Activated CD8-positive, alpha-beta T cell treated with anti-CD3 and anti-CD28 coated beads for 36 hours (primary cell): ENCODE data around the gene SEMA4A. TPM values are rescaled to one million over a fixed set of nuclear protein-coding genes. Genes with fewer than 3 reads are reported as not detected.

Source experiments
- ATAC-seq: fragments of 200-7000 bp; cut with Tn5 transposase; one replicate; pipeline ENCODE4 v1.10.0; 2021; ENCODE audit warnings: mild to moderate bottlenecking, moderate library complexity
- CTCF ChIA-PET: fragments of 350-600 bp; sonication (Branson Sonifier 250); formaldehyde crosslinking; loops from one replicate; lab custom pipeline; 2021; ENCODE audit warnings: antibody characterized with exemption; lab: Charles Lee
- POLR2A ChIA-PET: fragments of 350-600 bp; sonication (Branson Sonifier 250); formaldehyde crosslinking; loops from one replicate; lab custom pipeline; 2021; ENCODE audit warnings: antibody characterized with exemption; lab: Charles Lee
- DNase-seq: peaks from one replicate; pipeline ENCODE4 v3.0.0-alpha.2; 2020
- H3K27ac Mint-ChIP-seq: one replicate; pipeline ENCODE4 v1.8.0; 2021; ENCODE audit warnings: mild to moderate bottlenecking, mixed read lengths
- H3K27me3 Mint-ChIP-seq: one replicate; pipeline ENCODE4 v1.8.0; 2021; ENCODE audit warnings: mixed read lengths
- H3K36me3 Mint-ChIP-seq: one replicate; pipeline ENCODE4 v1.8.0; 2021; ENCODE audit warnings: low read depth, mixed read lengths
- H3K4me1 Mint-ChIP-seq: one replicate; pipeline ENCODE4 v1.8.0; 2021; ENCODE audit warnings: low read depth, mixed read lengths
- H3K4me3 Mint-ChIP-seq: one replicate; pipeline ENCODE4 v1.8.0; 2021; ENCODE audit warnings: mild to moderate bottlenecking, moderate library complexity, mixed read lengths
- H3K9me3 Mint-ChIP-seq: one replicate; pipeline ENCODE4 v1.8.0; 2021; ENCODE audit warnings: mixed read lengths
- intact Hi-C: fragments of 100-400 bp; cut with micrococcal nuclease; formaldehyde crosslinking; loops from one replicate; pipeline ENCODE4 v1.10.0; 2022
- total RNA-seq, 2 experiments: library from RNA; stranded (reverse); gene quantifications; one replicate each; pipeline ENCODE4 v1.2.3, GENCODE V29; 2021
- TF ChIP-seq, protein P1 (sequence below): fragments of 200-600 bp; IDR thresholded peaks from one replicate; pipeline ENCODE4 v1.8.0; 2022; ENCODE audit warnings: antibody characterized with exemption, mild to moderate bottlenecking

The SEMA4A gene
- total RNA-seq, 2 experiments from 2014 or later = 23.8 to 24.7 TPM

DNA sequence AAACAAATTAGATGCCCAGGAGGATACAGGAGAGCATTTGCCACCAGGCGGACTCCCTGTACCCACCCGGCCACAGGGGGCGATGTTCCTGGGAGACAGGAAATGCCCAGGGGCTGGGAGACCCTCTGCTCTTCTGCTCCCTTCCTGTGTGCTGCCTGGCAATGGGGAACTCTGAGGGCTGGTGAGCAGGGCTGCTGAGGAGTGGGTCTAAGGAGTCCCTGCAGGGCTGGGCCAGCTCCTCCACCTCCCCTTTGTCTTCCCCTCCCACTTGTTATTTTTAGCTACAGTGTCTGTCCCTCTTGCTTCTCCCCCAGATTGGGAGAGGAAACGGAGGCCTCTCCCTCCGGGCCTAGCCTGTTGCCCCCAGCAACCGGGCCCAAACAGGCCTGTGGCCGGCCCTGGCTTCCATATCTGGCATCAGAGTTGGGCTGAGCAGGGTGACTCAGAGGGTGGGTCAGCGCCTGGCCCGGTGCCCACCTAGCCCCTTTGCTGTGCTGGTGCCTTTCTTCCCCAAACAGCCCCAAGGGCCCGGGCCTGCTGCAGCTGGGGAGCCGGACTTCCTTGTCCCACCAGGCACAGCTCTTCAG, 27.2 kb upstream of the SEMA4A start:
- POLR2A ChIA-PET = interaction anchor here (0.9 to 7.1 kb wide), 11 partner anchors 9 to 145 kb away, joined by 3 to 151 read pairs (median 5); partner anchors contain the start of genes LMNA and MEX3A
- H3K9me3 Mint-ChIP-seq = no peaks in the 10 kb centered on the region
- peaks cover 1% of the 10 kb centered on the region for H3K36me3 Mint-ChIP-seq
- TF ChIP-seq, protein P1, sequence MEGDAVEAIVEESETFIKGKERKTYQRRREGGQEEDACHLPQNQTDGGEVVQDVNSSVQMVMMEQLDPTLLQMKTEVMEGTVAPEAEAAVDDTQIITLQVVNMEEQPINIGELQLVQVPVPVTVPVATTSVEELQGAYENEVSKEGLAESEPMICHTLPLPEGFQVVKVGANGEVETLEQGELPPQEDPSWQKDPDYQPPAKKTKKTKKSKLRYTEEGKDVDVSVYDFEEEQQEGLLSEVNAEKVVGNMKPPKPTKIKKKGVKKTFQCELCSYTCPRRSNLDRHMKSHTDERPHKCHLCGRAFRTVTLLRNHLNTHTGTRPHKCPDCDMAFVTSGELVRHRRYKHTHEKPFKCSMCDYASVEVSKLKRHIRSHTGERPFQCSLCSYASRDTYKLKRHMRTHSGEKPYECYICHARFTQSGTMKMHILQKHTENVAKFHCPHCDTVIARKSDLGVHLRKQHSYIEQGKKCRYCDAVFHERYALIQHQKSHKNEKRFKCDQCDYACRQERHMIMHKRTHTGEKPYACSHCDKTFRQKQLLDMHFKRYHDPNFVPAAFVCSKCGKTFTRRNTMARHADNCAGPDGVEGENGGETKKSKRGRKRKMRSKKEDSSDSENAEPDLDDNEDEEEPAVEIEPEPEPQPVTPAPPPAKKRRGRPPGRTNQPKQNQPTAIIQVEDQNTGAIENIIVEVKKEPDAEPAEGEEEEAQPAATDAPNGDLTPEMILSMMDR = peak; percentile 52
- CTCF ChIA-PET = interaction anchor here (1.2 to 14.1 kb wide), 6 partner anchors 10 to 168 kb away, joined by 3 to 772 read pairs (median 63); partner anchors contain the start of genes LMNA and MEX3A
- H3K4me3 Mint-ChIP-seq = peak overlapping the region; percentile 11
- peak; percentile 78 for DNase-seq
- peaks cover 4% of the 10 kb centered on the region for H3K27me3 Mint-ChIP-seq
- H3K27ac Mint-ChIP-seq = peak overlapping the region; percentile 64
- ATAC-seq = peak; percentile 29
- H3K4me1 Mint-ChIP-seq = peaks cover 72% of the 10 kb centered on the region
- intact Hi-C loops = no loop called here

DNA sequence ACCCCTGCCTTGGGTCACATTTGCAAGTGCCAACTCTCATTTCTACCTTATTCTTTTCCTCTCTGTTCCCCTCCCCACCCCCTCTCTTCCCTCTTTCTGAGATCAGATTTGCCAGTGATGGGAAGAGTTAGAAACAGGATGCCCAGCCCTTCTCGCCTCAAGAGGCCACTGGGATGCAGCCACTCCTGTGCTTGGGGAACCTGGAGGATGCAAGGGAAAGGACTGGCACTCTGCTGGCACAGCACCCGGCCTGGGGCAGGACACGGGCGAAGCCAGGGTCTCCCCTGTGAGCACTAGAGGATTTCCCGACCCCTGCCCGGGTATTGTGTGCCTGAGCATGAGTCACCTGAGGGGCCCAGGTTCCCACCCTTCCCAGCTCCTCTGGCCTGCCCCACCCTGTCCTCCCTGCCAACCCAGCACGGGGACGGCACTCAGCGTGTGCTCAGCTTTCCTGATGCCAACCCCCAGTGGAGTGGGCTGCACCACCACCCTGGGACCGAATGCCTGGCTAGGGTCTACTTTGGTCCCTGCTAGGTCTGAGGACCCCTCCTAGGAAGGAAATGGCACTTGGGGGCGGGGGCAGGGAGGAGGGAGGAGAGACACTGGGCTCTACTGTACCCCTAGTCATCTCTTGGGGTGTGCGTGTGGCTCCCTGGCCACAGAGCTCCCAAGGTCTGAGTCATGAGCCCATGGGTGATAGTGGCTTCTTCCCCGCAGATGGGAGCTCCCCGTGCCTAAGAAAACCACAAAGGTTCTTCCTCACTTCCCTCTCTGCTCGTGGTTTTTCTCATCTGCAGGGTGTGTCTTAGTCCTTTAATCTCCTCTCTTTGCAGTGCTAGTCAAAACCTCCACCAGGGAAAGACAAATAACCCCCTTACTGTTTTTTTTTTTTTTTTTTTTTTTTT, 26.5 kb upstream of the SEMA4A start:
- H3K36me3 Mint-ChIP-seq = no peaks in the 10 kb centered on the region
- CTCF ChIA-PET = interaction anchor here (0.6 to 14.1 kb wide), 7 partner anchors 11 to 494 kb away, joined by 3 to 772 read pairs (median 50); partner anchors contain the start of genes LMNA and MEX3A
- ATAC-seq = peak; percentile 71

DNA sequence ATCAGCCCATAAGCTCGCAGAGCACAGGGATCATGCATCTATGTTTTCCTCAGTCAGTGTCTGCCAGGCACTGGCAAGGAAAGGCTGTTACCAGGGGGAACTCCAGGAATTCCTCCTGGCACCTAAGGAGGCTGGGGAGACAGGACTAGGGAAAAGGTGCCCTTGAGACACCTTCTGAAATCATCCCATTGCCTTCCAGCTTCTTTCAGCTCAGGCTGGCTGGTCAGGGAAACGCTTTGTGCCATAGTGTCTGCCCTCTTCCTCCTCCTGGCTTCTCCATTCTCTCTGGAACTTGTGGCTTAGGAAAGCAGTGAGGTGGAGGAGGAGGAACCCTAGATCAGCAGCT, 25.1 kb upstream of the SEMA4A start:
- ATAC-seq (no peak), DNase-seq (no peak)
- Mint-ChIP-seq H3K4me3 (no peak overlapping the region), H3K27me3 (peaks cover 3% of the 10 kb centered on the region), H3K27ac (no peak overlapping the region), H3K4me1 (peaks cover 67% of the 10 kb centered on the region), H3K9me3 (no peaks in the 10 kb centered on the region), H3K36me3 (no peaks in the 10 kb centered on the region)
- ChIA-PET CTCF (interaction anchor here (1.0 to 14.1 kb wide), 11 partner anchors 9 to 191 kb away, joined by 3 to 772 read pairs (median 12); partner anchors contain the start of genes LMNA and MEX3A), POLR2A (interaction anchor here (0.7 to 7.1 kb wide), 11 partner anchors 11 to 175 kb away, joined by 3 to 151 read pairs (median 5); partner anchors contain the start of gene LMNA)
- intact Hi-C loops = loop anchor here (2.0 kb wide), 1 partner anchor 69 kb away; no protein-coding TSS in a partner anchor
- TF ChIP-seq, protein P1 = no peak

More for the DNA sequence above, 26.5 kb upstream of the SEMA4A start:
- H3K27me3 Mint-ChIP-seq = peaks cover 4% of the 10 kb centered on the region
- peak overlapping the region; percentile 26 for H3K4me3 Mint-ChIP-seq
- DNase-seq = peak; percentile 91
- POLR2A ChIA-PET = interaction anchor here (0.7 to 7.1 kb wide), 13 partner anchors 10 to 146 kb away, joined by 3 to 151 read pairs (median 5); partner anchors contain the start of genes LMNA, MEX3A and PMF1
- H3K4me1 Mint-ChIP-seq = peaks cover 72% of the 10 kb centered on the region
- TF ChIP-seq, protein P1 = no peak
- H3K9me3 Mint-ChIP-seq = no peaks in the 10 kb centered on the region
- peak overlapping the region; percentile 64 for H3K27ac Mint-ChIP-seq
- intact Hi-C loops = loop anchor here (1.0 kb wide), 1 partner anchor 30 kb away; no protein-coding TSS in a partner anchor

DNA sequence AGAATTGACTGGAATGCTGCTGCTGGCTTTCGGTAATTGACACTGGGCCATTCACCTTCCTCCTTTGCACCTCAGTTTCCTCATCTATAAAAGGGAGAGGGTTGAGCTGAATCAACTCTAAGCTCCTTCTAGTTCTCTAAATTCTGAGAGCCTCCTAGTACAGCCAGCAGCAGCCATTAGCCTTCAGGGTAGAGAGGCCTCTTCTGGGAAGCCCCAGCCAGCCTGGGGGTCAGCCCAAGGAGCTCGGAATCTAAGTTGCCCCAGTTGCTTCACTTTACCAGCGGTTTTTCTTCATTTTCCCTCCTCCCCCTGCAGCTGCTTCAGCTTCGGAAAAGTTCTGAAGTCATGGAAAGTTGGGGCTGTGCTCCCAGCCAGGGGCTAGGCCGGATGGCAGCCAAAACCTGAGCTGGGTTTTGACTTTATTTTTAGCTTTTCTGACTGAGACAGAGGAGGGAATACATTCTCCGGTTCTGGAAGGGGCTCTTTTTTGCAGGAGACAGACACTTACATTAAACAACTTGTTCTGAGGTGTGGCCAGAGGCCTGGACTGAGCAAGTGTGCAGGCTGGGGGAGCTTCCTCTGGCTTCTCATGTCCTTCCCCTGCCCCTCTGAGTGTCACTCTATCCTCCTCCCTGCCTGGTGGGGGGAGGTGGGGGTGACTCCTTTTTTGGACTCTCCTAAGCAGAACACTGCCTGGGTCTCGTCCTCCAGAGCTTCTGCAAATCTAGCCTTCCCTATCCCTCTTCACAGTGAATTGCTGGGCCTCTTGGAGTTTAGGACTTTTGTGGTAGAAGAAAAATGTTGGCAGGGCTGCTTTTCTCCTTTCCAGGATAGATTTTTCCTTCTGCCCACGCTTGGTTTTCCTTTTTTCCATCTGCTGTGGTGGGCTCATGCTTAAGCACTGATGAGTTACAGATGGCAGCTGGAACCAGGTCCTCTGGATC, 24.5 kb upstream of the SEMA4A start:
- Mint-ChIP-seq H3K9me3 (no peaks in the 10 kb centered on the region), H3K27me3 (peaks cover 3% of the 10 kb centered on the region)
- POLR2A ChIA-PET = interaction anchor here (0.7 to 7.1 kb wide), 13 partner anchors 12 to 176 kb away, joined by 3 to 151 read pairs (median 4); partner anchors contain the start of genes LMNA and PMF1

More for the DNA sequence above, 24.5 kb upstream of the SEMA4A start:
- no peak for DNase-seq
- TF ChIP-seq, protein P1 = no peak
- Mint-ChIP-seq H3K4me1 (peaks cover 61% of the 10 kb centered on the region), H3K27ac (no peak overlapping the region), H3K36me3 (peaks cover 3% of the 10 kb centered on the region), H3K4me3 (no peak overlapping the region)
- intact Hi-C loops = loop anchor here (2.0 kb wide), 1 partner anchor 70 kb away; no protein-coding TSS in a partner anchor
- no peak for ATAC-seq
- CTCF ChIA-PET = interaction anchor here (0.8 to 14.1 kb wide), 18 partner anchors 9 to 208 kb away, joined by 3 to 772 read pairs (median 8); partner anchors contain the start of genes LMNA, MEX3A and PMF1
